Measurements from ENCODE around the gene LRRC8A.

Gene LRRC8A

GRCh38 chr9:128901379-128901778 is 19.4 kb downstream of the LRRC8A start:
- no peaks in the 10 kb centered on the region for H3F3A ChIP-seq (ENCODE audit: control insufficient read depth, insufficient read depth)
- no peak for TF ChIP-seq CTCF (IDR thresholded peaks at IDR 0.05; ENCODE audit: low read depth, low read length, poor library complexity, severe bottlenecking)
- TF ChIP-seq EZH2phosphoT487 (IDR thresholded peaks at IDR 0.05; ENCODE audit: borderline replicate concordance, low read length) = no peak

GRCh38 chr9:128901822-128902221 is 19.9 kb downstream of the LRRC8A start:
- H3K4me2 ChIP-seq (ENCODE audit: low read length) = peak overlapping the region; percentile 64

More at GRCh38 chr9:128901379-128901778, 19.4 kb downstream of the LRRC8A start:
- peak overlapping the region; percentile 57; the same call in 1 of the 2 replicates for H3K27ac ChIP-seq (ENCODE audit: low read depth, low read length)
- no peaks in the 10 kb centered on the region for H3K9me3 ChIP-seq (ENCODE audit: control insufficient read depth, insufficient read depth, low read length)
- peaks cover 6% of the 10 kb centered on the region; the same call in 1 of the 2 replicates for H3K36me3 ChIP-seq (ENCODE audit: control insufficient read depth, low read length)
- H3K4me1 ChIP-seq (ENCODE audit: control insufficient read depth, low read length) = peaks cover 20% of the 10 kb centered on the region
- H3K4me3 ChIP-seq (ENCODE audit: low read length) = no peak overlapping the region
- no peaks in the 10 kb centered on the region for H3K27me3 ChIP-seq (ENCODE audit: control insufficient read depth, low read length)
- H3K79me2 ChIP-seq (ENCODE audit: control insufficient read depth, low read length) = peaks cover 7% of the 10 kb centered on the region
- no peaks in the 10 kb centered on the region for H3K9me2 ChIP-seq (replicated peaks; ENCODE audit: control insufficient read depth, low read length)
- peak overlapping the region; percentile 64 for H3K4me2 ChIP-seq (ENCODE audit: low read length)
- no peaks in the 10 kb centered on the region for H4K20me1 ChIP-seq (ENCODE audit: control insufficient read depth, insufficient read depth, low read depth, low read length)

GRCh38 chr9:128902351-128903078 is 20.6 kb downstream of the LRRC8A start:
- Histone ChIP-seq H3K9me3 (ENCODE audit: control insufficient read depth, insufficient read depth, low read length) (no peaks in the 10 kb centered on the region), H3F3A (ENCODE audit: control insufficient read depth, insufficient read depth) (no peaks in the 10 kb centered on the region), H3K79me2 (ENCODE audit: control insufficient read depth, low read length) (peaks cover 7% of the 10 kb centered on the region), H3K4me1 (ENCODE audit: control insufficient read depth, low read length) (peaks cover 20% of the 10 kb centered on the region), H3K36me3 (ENCODE audit: control insufficient read depth, low read length) (peaks cover 10% of the 10 kb centered on the region), H3K9me2 (replicated peaks; ENCODE audit: control insufficient read depth, low read length) (no peaks in the 10 kb centered on the region), H4K20me1 (ENCODE audit: control insufficient read depth, insufficient read depth, low read depth, low read length) (no peaks in the 10 kb centered on the region), H3K4me2 (ENCODE audit: low read length) (peak overlapping the region; percentile 64), H3K27ac (ENCODE audit: low read depth, low read length) (peak overlapping the region; percentile 57), H3K4me3 (ENCODE audit: low read length) (peak overlapping the region; percentile 33), H3K27me3 (ENCODE audit: control insufficient read depth, low read length) (no peaks in the 10 kb centered on the region)
- TF ChIP-seq CTCF (IDR thresholded peaks at IDR 0.05; ENCODE audit: low read depth, low read length, poor library complexity, severe bottlenecking) (no peak), EZH2phosphoT487 (IDR thresholded peaks at IDR 0.05; ENCODE audit: borderline replicate concordance, low read length) (no peak)

More at GRCh38 chr9:128901822-128902221, 19.9 kb downstream of the LRRC8A start:
- Histone ChIP-seq H3K4me1 (ENCODE audit: control insufficient read depth, low read length) (peaks cover 20% of the 10 kb centered on the region), H3K27me3 (ENCODE audit: control insufficient read depth, low read length) (no peaks in the 10 kb centered on the region), H3K27ac (ENCODE audit: low read depth, low read length) (peak overlapping the region; percentile 57), H3K79me2 (ENCODE audit: control insufficient read depth, low read length) (peaks cover 7% of the 10 kb centered on the region), H3K4me3 (ENCODE audit: low read length) (peak overlapping the region; percentile 29), H4K20me1 (ENCODE audit: control insufficient read depth, insufficient read depth, low read depth, low read length) (no peaks in the 10 kb centered on the region), H3F3A (ENCODE audit: control insufficient read depth, insufficient read depth) (no peaks in the 10 kb centered on the region), H3K9me2 (replicated peaks; ENCODE audit: control insufficient read depth, low read length) (no peaks in the 10 kb centered on the region), H3K36me3 (ENCODE audit: control insufficient read depth, low read length) (peaks cover 6% of the 10 kb centered on the region; the same call in 1 of the 2 replicates), H3K9me3 (ENCODE audit: control insufficient read depth, insufficient read depth, low read length) (no peaks in the 10 kb centered on the region)
- TF ChIP-seq CTCF (IDR thresholded peaks at IDR 0.05; ENCODE audit: low read depth, low read length, poor library complexity, severe bottlenecking) = no peak
- TF ChIP-seq EZH2phosphoT487 (IDR thresholded peaks at IDR 0.05; ENCODE audit: borderline replicate concordance, low read length) = no peak

Data from DOHH2 (cell line).